ENCODE results near the gene SORCS3. TPM values are rescaled to one million over a fixed set of nuclear protein-coding genes. Genes with fewer than 3 reads are reported as not detected.

The SORCS3 gene
- total RNA-seq, 1 experiment from 2014 or later = 0.18 TPM

DNA sequence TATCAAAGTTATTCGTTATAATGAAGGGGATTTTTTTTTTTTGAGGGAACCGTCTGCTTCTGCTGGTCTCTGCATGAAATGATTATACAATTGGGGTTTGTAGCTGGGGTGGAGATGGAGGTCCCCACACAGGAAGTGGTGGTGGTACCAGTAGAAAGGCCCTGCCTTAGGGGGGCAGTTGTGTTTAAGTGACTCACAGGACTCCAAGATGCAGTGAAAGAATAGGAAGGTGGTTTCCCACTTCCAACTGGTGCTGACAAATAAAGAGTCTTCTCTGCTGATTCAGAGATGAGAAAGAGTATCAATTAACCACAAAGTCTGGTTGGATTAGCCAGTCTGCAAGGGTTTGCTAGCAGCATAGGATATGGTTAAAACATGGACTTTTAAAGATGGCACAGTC lies 376.0 kb downstream of the SORCS3 start:
- no peaks in the 10 kb centered on the region for H3K9me3 ChIP-seq
- intact Hi-C loops (cut with micrococcal nuclease; ENCODE audit: unreplicated experiment) = no loop called here
- H3K36me3 ChIP-seq (ENCODE audit: control insufficient read depth, insufficient read depth, low read length) = no peaks in the 10 kb centered on the region
- no peak overlapping the region for H3K4me3 Mint-ChIP-seq (ENCODE audit: unreplicated experiment)
- no peaks in the 10 kb centered on the region for H3K9me3 Mint-ChIP-seq (ENCODE audit: unreplicated experiment)
- H3K36me3 Mint-ChIP-seq (ENCODE audit: insufficient read depth, unreplicated experiment) = no peaks in the 10 kb centered on the region
- H3K27ac Mint-ChIP-seq (ENCODE audit: unreplicated experiment) = no peak overlapping the region
- no peaks in the 10 kb centered on the region for H3K27me3 ChIP-seq (replicated peaks; ENCODE audit: control insufficient read depth, insufficient read depth, low read length)
- no peaks in the 10 kb centered on the region for H3K4me1 Mint-ChIP-seq (ENCODE audit: low read depth, unreplicated experiment)
- BruUV-seq (replicated peaks) = no TSS peak
- CTCF ChIA-PET = no interaction called here
- no peaks in the 10 kb centered on the region for H3K4me1 ChIP-seq
- no peak for DNase-seq
- H3K4me3 ChIP-seq (ENCODE audit: low read depth, low read length) = no peak overlapping the region
- TF ChIP-seq, protein P1, sequence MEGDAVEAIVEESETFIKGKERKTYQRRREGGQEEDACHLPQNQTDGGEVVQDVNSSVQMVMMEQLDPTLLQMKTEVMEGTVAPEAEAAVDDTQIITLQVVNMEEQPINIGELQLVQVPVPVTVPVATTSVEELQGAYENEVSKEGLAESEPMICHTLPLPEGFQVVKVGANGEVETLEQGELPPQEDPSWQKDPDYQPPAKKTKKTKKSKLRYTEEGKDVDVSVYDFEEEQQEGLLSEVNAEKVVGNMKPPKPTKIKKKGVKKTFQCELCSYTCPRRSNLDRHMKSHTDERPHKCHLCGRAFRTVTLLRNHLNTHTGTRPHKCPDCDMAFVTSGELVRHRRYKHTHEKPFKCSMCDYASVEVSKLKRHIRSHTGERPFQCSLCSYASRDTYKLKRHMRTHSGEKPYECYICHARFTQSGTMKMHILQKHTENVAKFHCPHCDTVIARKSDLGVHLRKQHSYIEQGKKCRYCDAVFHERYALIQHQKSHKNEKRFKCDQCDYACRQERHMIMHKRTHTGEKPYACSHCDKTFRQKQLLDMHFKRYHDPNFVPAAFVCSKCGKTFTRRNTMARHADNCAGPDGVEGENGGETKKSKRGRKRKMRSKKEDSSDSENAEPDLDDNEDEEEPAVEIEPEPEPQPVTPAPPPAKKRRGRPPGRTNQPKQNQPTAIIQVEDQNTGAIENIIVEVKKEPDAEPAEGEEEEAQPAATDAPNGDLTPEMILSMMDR (IDR thresholded peaks at IDR 0.05; ENCODE audit: insufficient read depth in 1 of 2, low read depth in 1 of 2, low read length in 1 of 2, severe bottlenecking in 1 of 2, unreplicated experiment in 1 of 2) = no peak
- POLR2A ChIA-PET = no interaction called here
- H3K27me3 Mint-ChIP-seq (ENCODE audit: insufficient read depth, unreplicated experiment) = no peaks in the 10 kb centered on the region

DNA sequence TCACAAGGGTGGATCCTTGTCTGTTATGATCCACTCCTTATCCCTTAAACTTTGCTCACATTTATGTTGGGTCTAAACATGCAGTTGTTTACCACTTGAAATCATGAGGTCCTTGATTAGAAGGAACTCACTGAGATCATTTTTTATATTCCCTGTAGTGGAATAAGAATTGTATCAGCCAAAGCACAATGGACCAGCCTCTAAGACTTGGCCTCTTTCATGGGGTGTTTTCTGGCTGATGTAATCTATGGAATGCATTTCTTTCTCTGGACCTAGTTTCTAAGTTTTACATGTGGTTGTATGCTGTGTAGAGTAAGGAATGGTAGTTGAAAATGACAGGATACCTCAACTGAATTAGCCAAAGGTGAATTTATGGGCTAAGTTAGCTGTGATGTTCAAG lies 376.6 kb downstream of the SORCS3 start:
- H3K36me3 ChIP-seq (ENCODE audit: control insufficient read depth, insufficient read depth, low read length) = no peaks in the 10 kb centered on the region
- intact Hi-C loops (cut with micrococcal nuclease; ENCODE audit: unreplicated experiment) = no loop called here
- no peaks in the 10 kb centered on the region for H3K9me3 ChIP-seq
- H3K27me3 Mint-ChIP-seq (ENCODE audit: insufficient read depth, unreplicated experiment) = no peaks in the 10 kb centered on the region
- no peaks in the 10 kb centered on the region for H3K4me1 ChIP-seq
- H3K27ac Mint-ChIP-seq (ENCODE audit: unreplicated experiment) = no peak overlapping the region
- TF ChIP-seq, protein P1 (IDR thresholded peaks at IDR 0.05; ENCODE audit: insufficient read depth in 1 of 2, low read depth in 1 of 2, low read length in 1 of 2, severe bottlenecking in 1 of 2, unreplicated experiment in 1 of 2) = no peak
- H3K27me3 ChIP-seq (replicated peaks; ENCODE audit: control insufficient read depth, insufficient read depth, low read length) = no peaks in the 10 kb centered on the region
- BruUV-seq (replicated peaks) = no TSS peak
- no peak overlapping the region for H3K4me3 ChIP-seq (ENCODE audit: low read depth, low read length)
- no peaks in the 10 kb centered on the region for H3K9me3 Mint-ChIP-seq (ENCODE audit: unreplicated experiment)
- CTCF ChIA-PET = no interaction called here
- no peak overlapping the region for H3K4me3 Mint-ChIP-seq (ENCODE audit: unreplicated experiment)
- no peaks in the 10 kb centered on the region for H3K4me1 Mint-ChIP-seq (ENCODE audit: low read depth, unreplicated experiment)
- POLR2A ChIA-PET = no interaction called here
- no peaks in the 10 kb centered on the region for H3K36me3 Mint-ChIP-seq (ENCODE audit: insufficient read depth, unreplicated experiment)
- DNase-seq = no peak

DNA sequence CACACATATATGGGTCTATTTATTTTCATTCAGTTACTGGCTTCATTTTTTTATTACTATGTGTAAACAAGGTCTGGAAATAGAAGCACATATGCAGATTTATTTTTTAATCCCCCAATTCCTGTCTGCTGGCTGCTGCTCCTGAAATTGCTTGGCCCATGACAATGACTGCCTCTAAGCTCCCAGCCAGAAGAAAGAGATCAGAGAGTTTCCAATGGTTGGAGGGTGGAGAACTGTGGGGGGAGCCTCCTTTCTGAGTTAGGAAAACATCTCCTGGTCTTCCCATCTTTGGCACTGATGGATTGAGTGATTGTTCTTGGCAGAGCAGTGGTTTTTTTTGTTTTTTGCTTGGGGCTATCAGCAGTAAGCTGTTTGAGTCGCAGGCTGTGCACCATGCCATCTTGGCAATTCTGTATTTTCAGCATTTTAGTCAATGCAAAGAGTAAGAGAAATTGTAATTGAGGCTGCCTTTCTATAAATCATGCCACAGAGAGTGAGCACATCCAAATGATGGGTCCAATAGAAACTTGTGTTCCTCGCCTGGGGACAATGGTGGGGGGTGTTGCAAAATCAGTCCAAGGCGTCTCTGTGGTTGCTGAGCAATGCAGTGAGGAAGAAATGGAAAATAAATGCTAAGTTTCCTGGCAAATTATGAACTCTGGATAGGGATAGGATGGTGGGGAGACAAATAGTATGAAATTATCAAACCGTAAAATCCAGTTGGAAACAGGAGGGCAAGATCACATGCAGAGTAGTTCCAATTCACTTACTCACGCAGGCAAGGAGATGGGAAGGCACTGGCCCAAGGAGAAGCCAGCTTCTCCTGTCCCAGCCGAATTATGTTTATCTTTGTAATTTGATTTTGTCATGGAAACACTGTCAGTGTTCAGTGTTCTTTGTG lies 382.4 kb downstream of the SORCS3 start:
- no peaks in the 10 kb centered on the region for H3K4me1 ChIP-seq
- Mint-ChIP-seq H3K27ac (ENCODE audit: unreplicated experiment) (no peak overlapping the region), H3K4me1 (ENCODE audit: low read depth, unreplicated experiment) (no peaks in the 10 kb centered on the region), H3K4me3 (ENCODE audit: unreplicated experiment) (no peak overlapping the region), H3K9me3 (ENCODE audit: unreplicated experiment) (no peaks in the 10 kb centered on the region), H3K36me3 (ENCODE audit: insufficient read depth, unreplicated experiment) (no peaks in the 10 kb centered on the region), H3K27me3 (ENCODE audit: insufficient read depth, unreplicated experiment) (peaks cover 19% of the 10 kb centered on the region)
- no peak overlapping the region for H3K4me3 ChIP-seq (ENCODE audit: low read depth, low read length)
- H3K36me3 ChIP-seq (ENCODE audit: control insufficient read depth, insufficient read depth, low read length) = no peaks in the 10 kb centered on the region
- no peaks in the 10 kb centered on the region for H3K9me3 ChIP-seq
- intact Hi-C loops (cut with micrococcal nuclease; ENCODE audit: unreplicated experiment) = no loop called here
- no peak for DNase-seq
- no TSS peak for BruUV-seq (replicated peaks)
- TF ChIP-seq, protein P1 (IDR thresholded peaks at IDR 0.05; ENCODE audit: insufficient read depth in 1 of 2, low read depth in 1 of 2, low read length in 1 of 2, severe bottlenecking in 1 of 2, unreplicated experiment in 1 of 2) = no peak
- no peaks in the 10 kb centered on the region for H3K27me3 ChIP-seq (replicated peaks; ENCODE audit: control insufficient read depth, insufficient read depth, low read length)
- CTCF ChIA-PET = interaction anchor here (0.6 kb wide), 1 partner anchor 13 kb away, joined by 4 read pairs; no protein-coding TSS in a partner anchor
- POLR2A ChIA-PET = no interaction called here

All from Caco-2 (cell line).